GM18868 (cell line): ENCODE results near the gene KLHL14.
"Not testable (repeated sequence)": the region's sequence is repeated elsewhere in the genome, so short reads cannot be mapped to it uniquely, and the experiment has no call there.

Experiments
- ATAC-seq: cut with Tn5 transposase; IDR thresholded peaks from one replicate; pipeline ENCODE4 v1.9.1; 2021; ENCODE audit warnings: mild to moderate bottlenecking, moderate library complexity; ENCODE audit not compliant: unreplicated experiment

The KLHL14 gene

GRCh38 chr18:32661486-32662299 is 111.1 kb downstream of the KLHL14 start:
- peak; percentile 78 for ATAC-seq

GRCh38 chr18:32654507-32654906 is 118.3 kb downstream of the KLHL14 start:
- ATAC-seq, result not testable (repeated sequence)

- ATAC-seq, result not testable (repeated sequence)
These were observed 135.2 kb downstream of the KLHL14 start for GRCh38 chr18:32637659-32638058.

GRCh38 chr18:32637226-32637625 is 135.6 kb downstream of the KLHL14 start:
- ATAC-seq, result no peak

GRCh38 chr18:32634876-32635431 is 137.9 kb downstream of the KLHL14 start:
- ATAC-seq, result no peak

- no peak for ATAC-seq
These were observed 142.7 kb downstream of the KLHL14 start for GRCh38 chr18:32629981-32630700.

- no peak for ATAC-seq
These were observed 143.5 kb downstream of the KLHL14 start for GRCh38 chr18:32629292-32629691.

- no peak for ATAC-seq
These were observed 148.6 kb downstream of the KLHL14 start for GRCh38 chr18:32624182-32624723.

GRCh38 chr18:32623563-32623962 is 149.3 kb downstream of the KLHL14 start:
- no peak for ATAC-seq
